ENCODE results near the gene MAGI2.
"Not testable (repeated sequence)": the region's sequence is repeated elsewhere in the genome, so short reads cannot be mapped to it uniquely, and the experiment has no call there.

Gene MAGI2

DNA sequence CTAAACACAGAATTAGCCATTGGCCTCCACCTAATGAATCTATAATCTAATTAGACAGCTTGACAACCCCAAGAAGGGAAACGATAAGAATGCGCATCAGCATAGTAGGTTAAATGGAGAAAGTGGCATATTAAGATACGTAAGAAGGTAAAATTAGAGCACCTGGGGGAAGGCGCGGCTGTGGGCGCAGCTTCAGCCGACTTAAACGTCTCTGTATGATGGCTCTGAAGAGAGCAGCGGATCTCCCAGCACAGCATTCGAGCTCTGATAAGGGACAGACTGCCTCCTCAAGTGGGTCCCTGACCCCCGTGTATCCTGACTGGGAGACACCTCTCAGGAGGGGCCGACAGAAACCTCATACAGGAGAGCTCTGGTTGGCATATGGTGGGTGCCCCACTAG lies 1136.1 kb downstream of the MAGI2 start:
- no peak for DNase-seq

DNA sequence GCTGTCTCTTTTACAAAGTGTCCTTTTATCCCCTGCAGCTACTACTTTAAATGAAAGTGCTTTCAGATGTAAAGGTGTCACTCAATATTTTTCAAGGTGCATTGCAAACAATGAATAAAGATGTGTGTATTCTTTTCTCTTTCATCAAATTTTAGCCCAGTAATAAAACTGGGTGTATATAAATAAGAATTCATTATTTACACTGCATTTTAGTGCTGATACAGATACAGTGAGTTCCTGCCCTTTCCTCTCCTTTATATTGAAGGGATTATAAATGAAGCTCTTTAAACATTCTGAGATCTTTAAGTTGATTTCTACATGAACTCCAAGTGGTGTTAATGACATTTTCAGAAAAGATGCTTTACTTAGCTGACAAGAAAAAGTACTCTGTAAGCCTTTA lies 1137.4 kb downstream of the MAGI2 start:
- no peak for DNase-seq

GRCh38 chr7:78315119-78315518 lies 1138.3 kb downstream of the MAGI2 start:
- DNase-seq = peak; percentile 93

GRCh38 chr7:78311181-78311580 lies 1142.3 kb downstream of the MAGI2 start:
- no peak for DNase-seq

GRCh38 chr7:78307892-78308291 lies 1145.6 kb downstream of the MAGI2 start:
- no peak for DNase-seq

GRCh38 chr7:78306634-78307033 lies 1146.8 kb downstream of the MAGI2 start:
- no peak for DNase-seq

GRCh38 chr7:78301407-78301806 lies 1152.1 kb downstream of the MAGI2 start:
- no peak for DNase-seq

- DNase-seq = no peak
Observed at GRCh38 chr7:78299088-78299487, 1154.4 kb downstream of the MAGI2 start.

GRCh38 chr7:78296644-78297371 lies 1156.7 kb downstream of the MAGI2 start:
- no peak for DNase-seq

- no peak for DNase-seq
Observed at GRCh38 chr7:78296046-78296597, 1157.3 kb downstream of the MAGI2 start.

GRCh38 chr7:78289471-78289870 lies 1164.0 kb downstream of the MAGI2 start:
- DNase-seq = not testable (repeated sequence)

GRCh38 chr7:78284945-78285344 lies 1168.5 kb downstream of the MAGI2 start:
- no peak for DNase-seq

- no peak for DNase-seq
Observed at GRCh38 chr7:78280276-78280675, 1173.2 kb downstream of the MAGI2 start.

DNA sequence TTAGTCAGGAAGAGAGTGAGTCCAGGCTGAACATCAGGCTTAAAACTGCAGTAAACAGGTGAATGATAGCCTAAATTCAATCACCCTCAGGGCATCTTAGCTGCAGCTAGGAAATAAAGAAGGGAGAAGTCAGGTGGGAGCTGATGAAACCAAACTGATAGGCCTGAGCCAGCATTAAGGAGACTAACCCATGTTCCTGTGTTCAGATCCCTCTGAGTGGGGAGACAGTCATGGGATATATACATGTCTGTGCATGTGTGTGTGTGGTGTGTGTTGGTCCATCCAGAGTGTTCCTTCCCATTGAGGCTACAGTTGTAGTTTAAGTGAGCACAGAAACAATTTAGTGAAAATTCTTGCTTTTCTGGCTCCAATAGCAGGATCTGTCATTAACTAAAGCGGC lies 1174.0 kb downstream of the MAGI2 start:
- DNase-seq = no peak

DNA sequence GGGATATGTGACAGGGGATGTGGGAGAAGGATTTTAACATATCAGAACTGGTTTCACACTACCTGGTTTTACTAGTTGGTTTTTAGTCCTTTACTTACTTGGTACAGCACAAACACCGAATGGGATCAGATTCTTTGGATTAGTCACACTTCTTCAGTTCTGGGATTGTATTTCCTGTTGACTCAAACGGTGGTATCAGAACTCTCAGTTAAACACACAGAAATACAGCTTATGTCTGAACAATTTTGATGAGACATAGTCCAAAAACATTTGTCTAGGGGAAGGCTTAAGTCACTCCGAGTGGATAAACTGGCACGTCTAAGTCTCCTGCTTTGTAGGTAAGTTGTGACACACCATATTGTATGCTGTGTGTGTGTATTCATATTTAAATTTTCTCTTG lies 1174.4 kb downstream of the MAGI2 start:
- DNase-seq = no peak

DNA sequence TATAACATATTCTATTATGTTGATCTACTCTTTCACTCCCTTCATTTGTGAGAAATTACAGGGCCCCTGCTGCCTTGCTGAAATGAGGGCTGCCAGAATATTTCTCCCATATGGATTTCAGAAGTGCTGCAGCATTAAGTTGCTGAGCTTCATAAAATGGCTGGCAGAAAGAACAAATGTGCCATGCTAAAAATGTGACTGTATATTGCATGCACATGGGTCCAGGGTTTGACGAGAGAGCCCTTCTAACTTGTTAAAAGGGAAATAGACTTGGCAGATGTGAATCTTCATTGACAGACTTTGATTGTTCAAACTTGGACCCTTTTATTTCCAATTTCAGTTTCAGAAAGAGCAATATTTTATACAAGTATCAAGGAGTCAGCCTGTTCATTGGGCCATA lies 1186.3 kb downstream of the MAGI2 start:
- no peak for DNase-seq

DNA sequence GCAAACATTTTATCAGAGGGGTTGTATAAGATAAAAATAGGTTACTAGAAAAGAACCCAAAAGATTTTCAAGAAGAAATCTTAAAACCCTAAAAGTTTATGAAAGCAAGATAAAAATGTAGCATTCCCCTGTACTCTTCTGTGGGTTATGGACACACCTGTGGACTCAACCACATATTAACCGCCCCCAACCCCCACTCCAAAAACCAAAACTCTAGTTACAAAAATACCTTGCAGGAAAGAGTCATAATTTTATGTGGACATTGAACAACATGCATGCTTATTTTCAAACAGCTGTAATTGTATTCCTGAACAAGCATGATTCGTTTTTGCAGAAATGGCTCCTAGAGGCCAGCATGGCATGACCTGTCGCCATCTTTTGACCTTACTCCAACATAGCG lies 1188.0 kb downstream of the MAGI2 start:
- no peak for DNase-seq

- no peak for DNase-seq
Observed at GRCh38 chr7:78265071-78265470, 1188.4 kb downstream of the MAGI2 start.

DNA sequence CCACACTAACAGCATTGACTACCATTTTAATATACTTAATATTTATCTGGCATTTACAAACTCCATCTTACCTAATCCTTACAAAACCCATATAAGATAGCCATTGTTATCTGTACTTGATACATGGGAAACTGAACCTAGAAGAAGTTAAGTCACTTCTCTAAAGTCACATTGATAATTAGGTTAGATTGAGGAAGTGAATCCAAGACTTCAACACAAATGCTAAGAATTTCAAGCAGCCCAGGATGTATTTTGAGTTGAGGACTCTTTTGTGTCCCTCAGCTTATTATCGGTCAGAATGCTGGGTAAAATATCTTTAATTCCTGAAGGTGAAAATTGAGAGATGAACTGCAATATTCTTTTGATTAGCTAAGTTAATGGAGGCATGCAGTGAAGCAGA lies 1189.4 kb downstream of the MAGI2 start:
- DNase-seq = no peak

GRCh38 chr7:78261739-78262138 lies 1191.7 kb downstream of the MAGI2 start:
- no peak for DNase-seq

DNA sequence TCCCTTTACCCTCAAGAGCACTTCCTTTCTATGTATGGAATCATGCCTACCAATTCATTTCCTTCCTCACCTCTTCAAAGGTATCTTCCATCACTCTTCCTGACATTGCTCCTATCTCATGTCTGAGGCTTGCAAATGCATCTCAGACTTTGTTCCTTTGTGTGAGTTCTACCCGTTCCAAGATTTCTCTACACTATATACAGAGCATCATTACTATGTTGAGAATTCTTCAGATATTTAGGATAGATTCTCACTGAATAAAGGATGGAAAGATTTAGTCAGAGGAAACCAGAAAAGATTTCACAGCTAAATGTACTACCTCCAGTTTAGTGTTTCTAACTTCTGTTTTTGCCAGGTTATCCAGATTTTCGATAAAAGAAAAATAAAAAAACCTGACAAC lies 1192.2 kb downstream of the MAGI2 start:
- no peak for DNase-seq

- DNase-seq = no peak
Observed at GRCh38 chr7:78260826-78261225, 1192.6 kb downstream of the MAGI2 start.

DNA sequence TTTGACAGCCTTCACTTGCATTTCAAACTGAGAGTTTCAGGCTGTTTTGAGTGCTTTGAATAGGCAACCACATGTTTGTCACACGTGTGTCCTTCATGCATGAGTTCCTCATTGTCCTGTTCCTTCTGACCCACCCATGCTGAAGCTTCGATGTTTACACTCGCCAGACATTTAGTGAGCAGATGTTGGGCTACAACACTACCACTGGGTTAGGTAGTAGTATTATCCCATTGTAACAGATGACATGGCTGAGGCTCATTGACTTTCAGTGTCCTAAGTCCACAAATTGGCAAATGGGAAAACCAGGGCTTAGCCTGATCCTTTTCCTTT lies 1198.8 kb downstream of the MAGI2 start:
- no peak for DNase-seq

DNA sequence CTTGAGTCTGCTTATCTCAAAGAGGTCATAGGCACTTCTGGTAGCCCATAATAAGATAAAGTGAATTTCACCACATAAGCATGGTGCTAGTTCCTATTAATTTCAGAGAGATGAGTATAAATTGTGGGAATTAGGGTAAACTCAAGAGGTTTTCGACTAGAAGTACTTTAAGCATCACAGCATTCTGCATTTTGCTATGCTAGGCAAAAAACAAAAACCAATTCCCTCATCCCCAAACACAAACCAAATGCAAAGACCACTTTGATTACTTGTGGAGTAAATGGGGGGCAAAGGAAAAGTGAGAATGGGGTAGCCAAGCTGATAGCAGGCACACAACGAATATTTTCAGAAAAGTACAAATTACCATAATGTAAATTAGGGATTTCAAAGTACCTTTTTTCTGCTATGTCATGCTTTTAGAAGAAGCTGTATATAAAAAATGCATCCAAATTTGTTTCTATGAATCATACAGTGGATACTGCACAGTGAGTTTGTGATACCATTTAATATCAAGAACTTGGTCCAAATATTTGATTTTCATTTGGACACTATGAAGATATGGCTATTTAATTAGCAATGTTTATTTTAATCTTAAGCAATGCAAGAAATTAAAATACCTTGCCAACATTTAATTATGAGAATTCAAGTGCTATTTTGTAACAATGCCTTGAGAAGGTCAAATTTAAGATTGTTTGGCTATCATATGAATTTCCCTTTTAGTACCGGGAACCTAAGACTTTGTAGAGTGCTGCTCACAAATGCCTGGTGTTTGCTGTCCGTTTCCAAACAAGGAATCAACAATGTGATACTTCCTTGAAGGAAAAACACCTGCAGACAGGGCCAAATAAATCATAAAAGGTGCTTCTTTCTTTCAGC lies 1199.4 kb downstream of the MAGI2 start:
- DNase-seq = no peak
